Measurements from ENCODE around the gene FBP2. TPM values are rescaled to one million over a fixed set of nuclear protein-coding genes. Genes with fewer than 3 reads are reported as not detected.

The FBP2 gene
- total RNA-seq, 4 donors from 2014 or later = 12.1 to 56.5 (median 41.5) TPM

DNA sequence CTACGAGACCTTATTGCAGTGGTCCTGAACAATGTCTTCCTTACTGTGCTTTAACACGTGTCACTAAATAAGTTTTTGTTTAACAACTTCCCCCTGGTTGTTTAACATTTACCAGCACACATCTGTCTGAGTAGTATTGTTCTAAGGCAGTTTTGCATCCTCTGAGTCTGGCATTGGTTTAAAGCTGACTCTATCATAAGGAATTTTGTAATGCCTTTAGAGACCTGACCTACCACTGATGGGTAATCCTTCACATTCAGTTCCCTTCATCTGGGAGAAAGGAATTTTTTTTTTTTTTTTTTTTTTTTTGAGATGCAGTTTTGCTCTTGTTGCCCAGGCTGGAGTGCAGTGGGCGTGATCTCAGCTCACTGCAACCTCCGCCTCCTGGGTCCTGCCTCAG is 58.7 kb downstream of the FBP2 start:
- no peak for DNase-seq
- no peaks in the 10 kb centered on the region for H3K4me1 ChIP-seq
- no peak for ATAC-seq
- in situ Hi-C loops (cut with MboI; ENCODE audit: low sequenced_read_pairs in 4 of 4) = no loop called here
- no peak overlapping the region for H3K4me3 ChIP-seq
- no peak for TF ChIP-seq POLR2A (IDR thresholded peaks at IDR 0.05)
- intact Hi-C loops (cut with DNase I; ENCODE audit: low total_unique reads) = no loop called here
- H3K36me3 ChIP-seq = no peaks in the 10 kb centered on the region
- no peaks in the 10 kb centered on the region for H3K27me3 ChIP-seq
- H3K9me3 ChIP-seq = no peaks in the 10 kb centered on the region
- H3K27ac ChIP-seq = no peak overlapping the region

GRCh38 chr9:94533601-94534000 is 60.0 kb downstream of the FBP2 start:
- TF ChIP-seq CTCF (IDR thresholded peaks at IDR 0.05 in 4 of 5, conservative IDR thresholded peaks at IDR 0.05 in 1 of 5) (no peak), POLR2A (IDR thresholded peaks at IDR 0.05) (no peak)
- Histone ChIP-seq H3K36me3 (no peaks in the 10 kb centered on the region), H3K4me3 (no peak overlapping the region), H3K9me3 (no peaks in the 10 kb centered on the region), H3K4me1 (no peaks in the 10 kb centered on the region), H3K27me3 (no peaks in the 10 kb centered on the region), H3K27ac (no peak overlapping the region)
- ATAC-seq (no peak), DNase-seq (no peak)
- intact Hi-C loops (cut with DNase I; ENCODE audit: low total_unique reads) = no loop called here
- in situ Hi-C loops (cut with MboI; ENCODE audit: low sequenced_read_pairs in 4 of 4) = no loop called here

GRCh38 chr9:94533155-94533554 is 60.5 kb downstream of the FBP2 start:
- no peaks in the 10 kb centered on the region for H3K27me3 ChIP-seq
- no peak for TF ChIP-seq CTCF (IDR thresholded peaks at IDR 0.05 in 4 of 5, conservative IDR thresholded peaks at IDR 0.05 in 1 of 5)
- TF ChIP-seq POLR2A (IDR thresholded peaks at IDR 0.05) = no peak
- H3K4me3 ChIP-seq = no peak overlapping the region
- ATAC-seq (no peak), DNase-seq (no peak)
- no peaks in the 10 kb centered on the region for H3K4me1 ChIP-seq
- intact Hi-C loops (cut with DNase I; ENCODE audit: low total_unique reads) (no loop called here), in situ Hi-C loops (cut with MboI; ENCODE audit: low sequenced_read_pairs in 4 of 4) (no loop called here)
- H3K27ac ChIP-seq = no peak overlapping the region
- no peaks in the 10 kb centered on the region for H3K36me3 ChIP-seq
- H3K9me3 ChIP-seq = no peaks in the 10 kb centered on the region

GRCh38 chr9:94528886-94529285 is 64.7 kb downstream of the FBP2 start:
- Histone ChIP-seq H3K27me3 (no peaks in the 10 kb centered on the region), H3K9me3 (no peaks in the 10 kb centered on the region), H3K36me3 (no peaks in the 10 kb centered on the region), H3K4me3 (no peak overlapping the region), H3K4me1 (no peaks in the 10 kb centered on the region), H3K27ac (no peak overlapping the region)
- no peak for TF ChIP-seq POLR2A (IDR thresholded peaks at IDR 0.05)
- no peak for TF ChIP-seq CTCF (IDR thresholded peaks at IDR 0.05 in 4 of 5, conservative IDR thresholded peaks at IDR 0.05 in 1 of 5)
- ATAC-seq (no peak), DNase-seq (no peak)
- in situ Hi-C loops (cut with MboI; ENCODE audit: low sequenced_read_pairs in 4 of 4) = no loop called here
- intact Hi-C loops (cut with DNase I; ENCODE audit: low total_unique reads) = no loop called here

- Histone ChIP-seq H3K9me3 (no peaks in the 10 kb centered on the region), H3K27me3 (no peaks in the 10 kb centered on the region), H3K4me3 (no peak overlapping the region), H3K36me3 (no peaks in the 10 kb centered on the region), H3K27ac (no peak overlapping the region), H3K4me1 (no peaks in the 10 kb centered on the region)
- in situ Hi-C loops (cut with MboI; ENCODE audit: low sequenced_read_pairs in 4 of 4) = no loop called here
- DNase-seq (no peak), ATAC-seq (no peak)
- no peak for TF ChIP-seq POLR2A (IDR thresholded peaks at IDR 0.05)
- TF ChIP-seq CTCF (IDR thresholded peaks at IDR 0.05 in 4 of 5, conservative IDR thresholded peaks at IDR 0.05 in 1 of 5) = no peak
- intact Hi-C loops (cut with DNase I; ENCODE audit: low total_unique reads) = no loop called here
Observed at GRCh38 chr9:94526951-94527350, 66.7 kb downstream of the FBP2 start.
